GM12878 (cell line): ENCODE measurements around the gene ZSWIM6. TPM values are rescaled to one million over a fixed set of nuclear protein-coding genes. Genes with fewer than 3 reads are reported as not detected.

ENCODE experiments used
- STAT3 ChIP-seq: IDR thresholded peaks from 2 replicates; pipeline ENCODE4 v1.6.1; 2011; ENCODE audit warnings: low read depth, low read length, improper control_type of control experiment
- USF2 ChIP-seq: IDR thresholded peaks from 2 replicates; pipeline ENCODE4 v1.6.1; 2011; ENCODE audit warnings: low read depth, low read length, improper control_type of control experiment, borderline replicate concordance
- ZNF687 ChIP-seq: fragments of 450-650 bp; IDR thresholded peaks from 2 replicates; pipeline ENCODE4 v1.6.1; 2017; ENCODE audit warnings: mild to moderate bottlenecking, moderate library complexity
- polyA plus RNA-seq, 11 experiments: library from polyadenylated mRNA; depleted of rRNA in 4 of 11; unstranded in 6 of 11; stranded (reverse) in 5 of 11; fragments of >200 nt; fragmentation: Nextera tagmentation in 4 of 11; fragmentation: Illumina TruSeq in 1 of 11; extraction: Ambion mirVana in 4 of 11; extraction: Trizol in 1 of 11; gene quantifications; 1 replicate in 1 of 11; 2 replicates in 10 of 11; pipeline versions ENCODE4 v1.2.1 to v1.2.3, GENCODE V29; 2011 to 2016; ENCODE audit warnings: inconsistent platforms in 2 of 11, missing spikeins in 2 of 11, low read depth in 1 of 11
- total RNA-seq, 4 experiments: library from RNA; depleted of rRNA in 3 of 4; stranded (reverse); fragments of >200 nt in 3 of 4; fragmentation: Illumina TruSeq in 1 of 4; extraction: Trizol in 1 of 4; gene quantifications; 2 replicates each; pipeline versions ENCODE4 v1.2.1 to v1.2.3, GENCODE V29; 2013 to 2021
- TF ChIP-seq, protein P1 (sequence below): fragments of 450-650 bp; IDR thresholded peaks from 2 replicates; pipeline ENCODE4 v1.6.1; 2017; ENCODE audit warnings: antibody characterized with exemption, mild to moderate bottlenecking, moderate library complexity

Gene ZSWIM6
- total and polyA plus RNA-seq, 10 of the 15 experiments (the other 5 are each of a cell fraction or from before 2014, with no cell fraction given): 0.53 to 6.2 (median 3.4) TPM

DNA sequence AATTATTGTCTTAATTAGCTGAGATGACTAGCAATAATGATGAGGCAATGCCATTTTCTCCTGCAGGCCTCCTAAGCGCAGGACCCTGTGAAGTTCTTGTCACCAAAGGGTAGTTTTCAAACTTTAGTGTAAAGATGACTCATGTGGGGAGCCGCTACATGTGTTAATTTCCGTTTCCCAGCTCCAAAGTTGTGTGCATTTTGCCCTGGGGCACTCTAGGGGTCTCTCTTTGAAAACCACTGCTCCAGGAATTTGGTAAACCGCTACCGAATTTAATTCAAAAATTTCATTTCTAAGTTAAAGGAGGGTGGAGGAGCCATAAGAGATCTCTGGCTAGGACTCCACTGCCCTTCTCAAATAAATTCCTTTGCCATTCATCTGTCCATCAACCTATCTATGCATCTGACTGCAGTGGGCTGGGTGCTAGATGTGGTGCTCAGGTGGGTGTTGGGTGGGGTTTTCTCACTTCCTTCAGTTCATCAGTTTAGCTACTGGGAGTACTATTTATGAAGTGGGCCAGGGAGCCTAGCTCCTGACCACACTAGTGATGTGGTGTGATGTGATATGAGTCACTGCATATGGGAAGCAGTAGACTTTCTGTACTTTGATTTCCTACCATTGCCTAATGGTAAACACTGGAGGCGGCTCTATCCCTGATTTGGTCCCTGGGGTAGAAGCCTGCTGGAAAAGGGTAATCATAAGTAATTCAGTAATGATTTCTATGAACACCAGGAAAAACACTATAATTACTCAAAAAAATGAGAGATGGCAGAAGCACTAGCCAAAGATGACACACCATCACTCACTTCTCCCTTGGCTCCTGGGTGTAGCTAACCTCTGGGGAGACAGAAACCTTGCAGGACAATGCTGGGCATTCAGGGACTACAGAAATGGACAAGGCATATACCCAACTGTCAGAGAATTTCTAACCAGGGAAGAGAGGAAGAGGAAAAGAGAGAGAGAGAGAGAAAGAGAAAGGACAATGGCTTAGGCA, 4.0 kb upstream of the ZSWIM6 start (continued):
- TF ChIP-seq, protein P1, sequence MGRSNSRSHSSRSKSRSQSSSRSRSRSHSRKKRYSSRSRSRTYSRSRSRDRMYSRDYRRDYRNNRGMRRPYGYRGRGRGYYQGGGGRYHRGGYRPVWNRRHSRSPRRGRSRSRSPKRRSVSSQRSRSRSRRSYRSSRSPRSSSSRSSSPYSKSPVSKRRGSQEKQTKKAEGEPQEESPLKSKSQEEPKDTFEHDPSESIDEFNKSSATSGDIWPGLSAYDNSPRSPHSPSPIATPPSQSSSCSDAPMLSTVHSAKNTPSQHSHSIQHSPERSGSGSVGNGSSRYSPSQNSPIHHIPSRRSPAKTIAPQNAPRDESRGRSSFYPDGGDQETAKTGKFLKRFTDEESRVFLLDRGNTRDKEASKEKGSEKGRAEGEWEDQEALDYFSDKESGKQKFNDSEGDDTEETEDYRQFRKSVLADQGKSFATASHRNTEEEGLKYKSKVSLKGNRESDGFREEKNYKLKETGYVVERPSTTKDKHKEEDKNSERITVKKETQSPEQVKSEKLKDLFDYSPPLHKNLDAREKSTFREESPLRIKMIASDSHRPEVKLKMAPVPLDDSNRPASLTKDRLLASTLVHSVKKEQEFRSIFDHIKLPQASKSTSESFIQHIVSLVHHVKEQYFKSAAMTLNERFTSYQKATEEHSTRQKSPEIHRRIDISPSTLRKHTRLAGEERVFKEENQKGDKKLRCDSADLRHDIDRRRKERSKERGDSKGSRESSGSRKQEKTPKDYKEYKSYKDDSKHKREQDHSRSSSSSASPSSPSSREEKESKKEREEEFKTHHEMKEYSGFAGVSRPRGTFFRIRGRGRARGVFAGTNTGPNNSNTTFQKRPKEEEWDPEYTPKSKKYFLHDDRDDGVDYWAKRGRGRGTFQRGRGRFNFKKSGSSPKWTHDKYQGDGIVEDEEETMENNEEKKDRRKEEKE: no peak
- TF ChIP-seq ZNF687 (no peak), USF2 (no peak), STAT3 (no peak)
